GM21737 (cell line): Measurements from ENCODE around the gene RHBDD3.
A peak's percentile ranks its signal among the peaks of the same experiment; 100 is the strongest.
"Not testable (repeated sequence)": the region's sequence is repeated elsewhere in the genome, so short reads cannot be mapped to it uniquely, and the experiment has no call there.

Experiments used
- ATAC-seq: cut with Tn5 transposase; IDR thresholded peaks from one replicate; pipeline ENCODE4 v1.9.1; 2021; ENCODE audit warnings: mild to moderate bottlenecking, moderate library complexity; ENCODE audit not compliant: unreplicated experiment

The RHBDD3 gene

GRCh38 chr22:29253561-29254285, 14.1 kb downstream of the RHBDD3 start:
- ATAC-seq = no peak

GRCh38 chr22:29251981-29252911, 15.5 kb downstream of the RHBDD3 start:
- no peak for ATAC-seq

- ATAC-seq = no peak
Observed at GRCh38 chr22:29251265-29251664, 16.5 kb downstream of the RHBDD3 start.

- not testable (repeated sequence) for ATAC-seq
Observed at GRCh38 chr22:29247891-29248290, 19.9 kb downstream of the RHBDD3 start.

GRCh38 chr22:29245626-29246385, 22.0 kb downstream of the RHBDD3 start:
- peak; percentile 60 for ATAC-seq

GRCh38 chr22:29244785-29245625, 22.8 kb downstream of the RHBDD3 start:
- ATAC-seq = no peak

GRCh38 chr22:29243874-29244446, 23.8 kb downstream of the RHBDD3 start:
- no peak for ATAC-seq

GRCh38 chr22:29240481-29240880, 27.3 kb downstream of the RHBDD3 start:
- ATAC-seq = not testable (repeated sequence)

- ATAC-seq = no peak
Observed at GRCh38 chr22:29233277-29233877, 34.4 kb downstream of the RHBDD3 start.

GRCh38 chr22:29231971-29232959, 35.5 kb downstream of the RHBDD3 start:
- no peak for ATAC-seq

- ATAC-seq = no peak
Observed at GRCh38 chr22:29230972-29231875, 36.6 kb downstream of the RHBDD3 start.

GRCh38 chr22:29226351-29226981, 41.3 kb downstream of the RHBDD3 start:
- ATAC-seq = no peak

- no peak for ATAC-seq
Observed at GRCh38 chr22:29225422-29226090, 42.2 kb downstream of the RHBDD3 start.

- no peak for ATAC-seq
Observed at GRCh38 chr22:29224859-29225410, 42.8 kb downstream of the RHBDD3 start.

GRCh38 chr22:29224121-29224858, 43.5 kb downstream of the RHBDD3 start:
- no peak for ATAC-seq
